SU-DHL-6 (cell line): ENCODE data around the gene ZNF790.

ENCODE experiments used
- H2AFZ ChIP-seq: fragments of 200-600 bp; sonication (generic); 2 replicates; pipeline ENCODE4 v1.6.1; 2014; ENCODE audit warnings: low read depth, mild to moderate bottlenecking, moderate library complexity, mixed read lengths, antibody characterized with exemption, low read length; ENCODE audit not compliant: severe bottlenecking
- H3F3A ChIP-seq: fragments of 200-600 bp; shearing (Covaris generic); 2 replicates; pipeline ENCODE4 v1.6.0; 2016; ENCODE audit warnings: antibody characterized with exemption, mild to moderate bottlenecking; ENCODE audit not compliant: insufficient read depth
- H3K27ac ChIP-seq: fragments of 200-600 bp; sonication (generic); 2 replicates; pipeline ENCODE4 v1.5.1; 2016; ENCODE audit warnings: low read depth, mild to moderate bottlenecking, low read length, moderate library complexity, mixed read lengths
- H3K27me3 ChIP-seq: fragments of 200-600 bp; sonication (generic), shearing (Covaris generic); 2 replicates; pipeline ENCODE4 v1.6.0; 2014; ENCODE audit warnings: mild to moderate bottlenecking, low read length
- H3K36me3 ChIP-seq: fragments of 200-600 bp; sonication (generic); 2 replicates; pipeline ENCODE4 v1.6.1; 2014; ENCODE audit warnings: mild to moderate bottlenecking, low read length, mixed read lengths
- H3K4me2 ChIP-seq: fragments of 300-600, 200-600 bp; shearing (Covaris generic), sonication (generic); 2 replicates; pipeline ENCODE4 v1.6.0; 2014; ENCODE audit warnings: low read length, low read depth, mild to moderate bottlenecking; ENCODE audit not compliant: poor library complexity, severe bottlenecking
- H3K4me3 ChIP-seq: fragments of 200-600 bp; sonication (generic); 2 replicates; pipeline ENCODE4 v1.5.1; 2014; ENCODE audit warnings: antibody characterized with exemption, low read length, mild to moderate bottlenecking, mixed read lengths; ENCODE audit not compliant: insufficient read depth, poor library complexity, severe bottlenecking
- H3K79me2 ChIP-seq: fragments of 200-600 bp; sonication (generic); 2 replicates; pipeline ENCODE4 v1.6.1; 2014; ENCODE audit warnings: mild to moderate bottlenecking, low read length, moderate library complexity; ENCODE audit not compliant: insufficient read depth
- H3K9ac ChIP-seq: fragments of 200-600 bp; sonication (generic); 2 replicates; pipeline ENCODE4 v1.7.0; 2014; ENCODE audit warnings: mild to moderate bottlenecking, low read length
- H3K9me2 ChIP-seq: fragments of 200-600 bp; sonication (generic); replicated peaks from 2 replicates; pipeline ENCODE4 v1.6.1; 2014; ENCODE audit warnings: low read length; ENCODE audit not compliant: insufficient read depth
- H3K9me3 ChIP-seq: fragments of 200-600 bp; sonication (generic); 2 replicates; pipeline ENCODE4 v1.6.1; 2014; ENCODE audit warnings: low read length, mixed read lengths; ENCODE audit not compliant: insufficient read depth
- H4K20me1 ChIP-seq: fragments of 200-600 bp; sonication (generic); 2 replicates; pipeline ENCODE4 v1.6.1; 2014; ENCODE audit warnings: low read depth, mild to moderate bottlenecking, antibody characterized with exemption, low read length, moderate library complexity, mixed read lengths
- EZH2phosphoT487 ChIP-seq: fragments of 200-600 bp; sonication (generic), shearing (Covaris generic); conservative IDR thresholded peaks from 2 replicates; pipeline ENCODE4 v1.6.1; 2018; ENCODE audit warnings: mild to moderate bottlenecking, antibody characterized with exemption, low read length, moderate library complexity, mixed read lengths
- TF ChIP-seq, protein P1 (sequence below): fragments of 200-600 bp; sonication (generic); IDR thresholded peaks from one replicate; pipeline ENCODE4 v1.5.1; 2017; ENCODE audit warnings: antibody characterized with exemption, mild to moderate bottlenecking, low read length, moderate library complexity; ENCODE audit not compliant: insufficient read depth, poor library complexity, severe bottlenecking

ZNF790 gene

GRCh38 chr19:36775768-36776167, 62.4 kb downstream of the ZNF790 start:
- Histone ChIP-seq H3F3A (no peaks in the 10 kb centered on the region), H4K20me1 (no peaks in the 10 kb centered on the region), H3K27ac (no peak overlapping the region), H3K27me3 (no peaks in the 10 kb centered on the region), H3K9me3 (peaks cover 29% of the 10 kb centered on the region; the same call in 1 of the 2 replicates), H3K36me3 (0 out of 2 replicates have a peak, but pooled peaks cover 5% of the 10 kb centered on the region), H3K9me2 (no peaks in the 10 kb centered on the region), H3K9ac (no peak overlapping the region), H2AFZ (no peak overlapping the region), H3K4me2 (no peak overlapping the region), H3K4me3 (no peak overlapping the region), H3K79me2 (peaks cover 13% of the 10 kb centered on the region)
- TF ChIP-seq, protein P1, sequence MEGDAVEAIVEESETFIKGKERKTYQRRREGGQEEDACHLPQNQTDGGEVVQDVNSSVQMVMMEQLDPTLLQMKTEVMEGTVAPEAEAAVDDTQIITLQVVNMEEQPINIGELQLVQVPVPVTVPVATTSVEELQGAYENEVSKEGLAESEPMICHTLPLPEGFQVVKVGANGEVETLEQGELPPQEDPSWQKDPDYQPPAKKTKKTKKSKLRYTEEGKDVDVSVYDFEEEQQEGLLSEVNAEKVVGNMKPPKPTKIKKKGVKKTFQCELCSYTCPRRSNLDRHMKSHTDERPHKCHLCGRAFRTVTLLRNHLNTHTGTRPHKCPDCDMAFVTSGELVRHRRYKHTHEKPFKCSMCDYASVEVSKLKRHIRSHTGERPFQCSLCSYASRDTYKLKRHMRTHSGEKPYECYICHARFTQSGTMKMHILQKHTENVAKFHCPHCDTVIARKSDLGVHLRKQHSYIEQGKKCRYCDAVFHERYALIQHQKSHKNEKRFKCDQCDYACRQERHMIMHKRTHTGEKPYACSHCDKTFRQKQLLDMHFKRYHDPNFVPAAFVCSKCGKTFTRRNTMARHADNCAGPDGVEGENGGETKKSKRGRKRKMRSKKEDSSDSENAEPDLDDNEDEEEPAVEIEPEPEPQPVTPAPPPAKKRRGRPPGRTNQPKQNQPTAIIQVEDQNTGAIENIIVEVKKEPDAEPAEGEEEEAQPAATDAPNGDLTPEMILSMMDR = no peak
- no peak for TF ChIP-seq EZH2phosphoT487

DNA sequence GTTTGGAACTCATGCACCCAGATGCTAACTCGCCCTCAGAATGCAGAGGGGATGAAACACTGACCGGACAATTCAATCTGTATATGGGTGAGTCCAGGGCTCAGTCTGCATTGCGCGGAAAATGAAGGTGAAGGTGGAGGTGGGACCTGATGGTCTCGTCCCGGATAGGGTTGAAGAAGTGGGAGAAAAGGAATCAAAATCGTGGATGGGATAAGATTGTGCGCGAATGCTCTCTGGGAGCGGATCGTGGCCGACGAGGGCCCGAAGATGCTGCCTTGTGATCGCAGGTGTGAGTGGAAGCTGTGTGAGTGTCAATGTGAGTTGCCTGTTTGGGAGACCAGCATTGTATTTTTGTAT, 65.0 kb downstream of the ZNF790 start:
- peak overlapping the region; percentile 93 for H2AFZ ChIP-seq
- H3K9me3 ChIP-seq = peaks cover 31% of the 10 kb centered on the region; the same call in 1 of the 2 replicates
- 0 out of 2 replicates have a peak, but pooled peaks cover 5% of the 10 kb centered on the region for H3K36me3 ChIP-seq
- peak overlapping the region; percentile 75 for H3K9ac ChIP-seq
- H4K20me1 ChIP-seq = no peaks in the 10 kb centered on the region
- H3K79me2 ChIP-seq = peaks cover 22% of the 10 kb centered on the region
- H3K27me3 ChIP-seq = no peaks in the 10 kb centered on the region
- H3K4me2 ChIP-seq = peak overlapping the region; percentile 65
- H3F3A ChIP-seq = no peaks in the 10 kb centered on the region
- no peak overlapping the region for H3K27ac ChIP-seq
- peak overlapping the region; percentile 58 for H3K4me3 ChIP-seq
- no peaks in the 10 kb centered on the region for H3K9me2 ChIP-seq
- TF ChIP-seq, protein P1 = no peak
- no peak for TF ChIP-seq EZH2phosphoT487

GRCh38 chr19:36772311-36773222, 65.6 kb downstream of the ZNF790 start, which contains the start of gene ZNF850:
Gene ZNF850, minus strand, starts transcription at chr19:36772807. Its CDS starts 10,201 bp downstream, at chr19:36762606.
- peak within 1 kb of the TSS; percentile 75 for H3K9ac ChIP-seq
- H3K27me3 ChIP-seq = no peaks in the 10 kb centered on the region
- H3K79me2 ChIP-seq = peaks cover 22% of the 10 kb centered on the region
- H3K36me3 ChIP-seq = peaks cover 5% of the 10 kb centered on the region; the same call in 1 of the 2 replicates
- H3K4me3 ChIP-seq = peak within 1 kb of the TSS; percentile 58
- H2AFZ ChIP-seq = peak within 1 kb of the TSS; percentile 93
- peak within 1 kb of the TSS; percentile 5 for H3K27ac ChIP-seq
- H3K4me2 ChIP-seq = peak within 1 kb of the TSS; percentile 65
- H3F3A ChIP-seq = no peaks in the 10 kb centered on the region
- peaks cover 31% of the 10 kb centered on the region; the same call in 1 of the 2 replicates for H3K9me3 ChIP-seq
- H3K9me2 ChIP-seq = no peaks in the 10 kb centered on the region
- H4K20me1 ChIP-seq = no peaks in the 10 kb centered on the region
- no peak for TF ChIP-seq EZH2phosphoT487
- TF ChIP-seq, protein P1 = no peak
